H1 (cell line): Measurements from ENCODE around the gene DLST. TPM values are rescaled to one million over a fixed set of nuclear protein-coding genes. Genes with fewer than 3 reads are reported as not detected.

ENCODE experiments used
- CTCF ChIA-PET: fragments of 300-600 bp; sonication (Branson Sonifier 250); formaldehyde crosslinking; loops from one replicate; lab custom pipeline; 2021; ENCODE audit not compliant: partially characterized antibody; lab: Charles Lee
- POLR2A ChIA-PET: fragments of 300-600 bp; sonication (Branson Sonifier 250); formaldehyde crosslinking; loops from one replicate; lab custom pipeline; 2021; ENCODE audit warnings: inconsistent platforms; ENCODE audit not compliant: partially characterized antibody; lab: Charles Lee
- DNase-seq, 2 experiments: peaks; one replicate each; pipeline versions ENCODE4 v3.0.0 to v3.0.0-alpha.2; 2010 to 2022; ENCODE audit warnings: low spot score in 2 of 2, low read depth in 1 of 2, mixed read lengths in 1 of 2
- FAIRE-seq: peaks from 2 replicates; lab custom pipeline; 2011; peaks lifted over from hg19 to GRCh38; lab: Jason Lieb, UNC
- H2AFZ ChIP-seq: 2 replicates; pipeline ENCODE4 v1.8.1; 2012; ENCODE audit warnings: low read length, inconsistent platforms
- H2AK5ac ChIP-seq: 2 replicates; pipeline ENCODE4 v1.6.1; 2013; ENCODE audit warnings: low read depth, low read length
- H2BK120ac ChIP-seq: replicated peaks from 2 replicates; pipeline ENCODE3; 2013; ENCODE audit warnings: low read depth, low read length, inconsistent platforms
- H2BK12ac ChIP-seq: 2 replicates; pipeline ENCODE4 v1.6.1; 2013; ENCODE audit warnings: low read depth, low read length
- H2BK15ac ChIP-seq: 2 replicates; pipeline ENCODE4 v1.6.1; 2013; ENCODE audit warnings: low read length
- H2BK20ac ChIP-seq: 2 replicates; pipeline ENCODE4 v1.6.1; 2013; ENCODE audit warnings: low read length
- H2BK5ac ChIP-seq: 2 replicates; pipeline ENCODE4 v1.6.1; 2013; ENCODE audit warnings: low read depth, low read length
- H3K14ac ChIP-seq: 2 replicates; pipeline ENCODE4 v1.6.1; 2013; ENCODE audit warnings: inconsistent platforms; ENCODE audit not compliant: insufficient read length
- H3K18ac ChIP-seq: 2 replicates; pipeline ENCODE4 v1.6.1; 2013; ENCODE audit warnings: low read length; ENCODE audit errors: extremely low read depth
- H3K23ac ChIP-seq: 2 replicates; pipeline ENCODE4 v1.6.1; 2013; ENCODE audit warnings: inconsistent platforms; ENCODE audit not compliant: insufficient read length
- H3K23me2 ChIP-seq: 2 replicates; pipeline ENCODE4 v1.6.1; 2013; ENCODE audit warnings: low read depth, low read length
- H3K27ac ChIP-seq: 2 replicates; pipeline ENCODE4 v1.6.1; 2011; ENCODE audit warnings: low read depth, low read length, inconsistent platforms
- H3K27me3 ChIP-seq, 4 experiments: replicated peaks in 1 of 4; 1 replicate in 1 of 4; 2 replicates in 3 of 4; pipeline versions ENCODE4 v1.6.1 to v1.8.1; 2011 to 2013; ENCODE audit warnings: low read length in 3 of 4, mild to moderate bottlenecking in 3 of 4, inconsistent platforms in 2 of 4, mixed read lengths in 2 of 4, moderate library complexity in 1 of 4; ENCODE audit not compliant: control insufficient read depth in 3 of 4, insufficient read depth in 3 of 4; ENCODE audit errors: extremely low read depth in 1 of 4
- H3K36me3 ChIP-seq, 4 experiments: 2 replicates each; pipeline versions ENCODE4 v1.6.1 to v1.8.1; 2011 to 2013; ENCODE audit warnings: mild to moderate bottlenecking in 4 of 4, low read length in 3 of 4, moderate library complexity in 2 of 4, control low read depth in 1 of 4, inconsistent platforms in 1 of 4; ENCODE audit not compliant: insufficient read depth in 4 of 4, control insufficient read depth in 2 of 4
- H3K4ac ChIP-seq: replicated peaks from 2 replicates; pipeline ENCODE3; 2013; ENCODE audit warnings: low read length, low read depth, mixed read lengths, inconsistent platforms; ENCODE audit not compliant: insufficient read length
- H3K4me1 ChIP-seq, 4 experiments: replicated peaks in 1 of 4; 1 replicate in 1 of 4; 2 replicates in 3 of 4; pipeline versions ENCODE4 v1.6.1 to v1.8.1; 2011 to 2013; ENCODE audit warnings: low read length in 3 of 4, inconsistent platforms in 2 of 4, mixed read lengths in 1 of 4; ENCODE audit not compliant: insufficient read depth in 4 of 4, control insufficient read depth in 3 of 4
- H3K4me2 ChIP-seq, 2 experiments: 2 replicates each; pipeline versions ENCODE4 v1.6.1 to v1.8.1; 2011 to 2013; ENCODE audit warnings: low read depth in 2 of 2, low read length in 2 of 2, control low read depth in 1 of 2, inconsistent platforms in 1 of 2, mild to moderate bottlenecking in 1 of 2; ENCODE audit not compliant: insufficient read depth in 1 of 2
- H3K4me3 ChIP-seq, 4 experiments: fragments of 200-600, 300-600 bp in 1 of 4; sonication (generic), shearing (Covaris generic), sonication (Bioruptor Twin) in 1 of 4; 2 replicates each; pipeline versions ENCODE4 v1.5.1 to v1.8.1; 2011 to 2016; ENCODE audit warnings: low read length in 4 of 4, low read depth in 3 of 4, control low read depth in 2 of 4, inconsistent platforms in 2 of 4, mild to moderate bottlenecking in 2 of 4, mixed read lengths in 1 of 4, moderate library complexity in 1 of 4; ENCODE audit not compliant: insufficient read depth in 2 of 4; ENCODE audit errors: extremely low read depth in 1 of 4
- H3K56ac ChIP-seq: replicated peaks from 2 replicates; pipeline ENCODE3; 2013; ENCODE audit warnings: low read depth, mild to moderate bottlenecking, mixed read lengths, low read length, inconsistent platforms; ENCODE audit not compliant: insufficient read length
- H3K79me1 ChIP-seq: 2 replicates; pipeline ENCODE4 v1.6.1; 2013; ENCODE audit warnings: low read depth, low read length, control low read depth
- H3K79me2 ChIP-seq, 2 experiments: 2 replicates each; pipeline versions ENCODE4 v1.6.1 to v1.8.1; 2012 to 2013; ENCODE audit warnings: low read length in 2 of 2, mild to moderate bottlenecking in 2 of 2, inconsistent platforms in 1 of 2; ENCODE audit not compliant: insufficient read depth in 2 of 2, control insufficient read depth in 1 of 2
- H3K9ac ChIP-seq, 4 experiments: replicated peaks in 1 of 4; 1 replicate in 1 of 4; 2 replicates in 3 of 4; pipeline versions ENCODE4 v1.6.1 to v1.8.1; 2011 to 2013; ENCODE audit warnings: low read depth in 3 of 4, low read length in 3 of 4, control low read depth in 2 of 4, mild to moderate bottlenecking in 2 of 4, moderate library complexity in 2 of 4, inconsistent platforms in 1 of 4; ENCODE audit errors: extremely low read depth in 1 of 4
- H3K9me3 ChIP-seq, 2 experiments: 2 replicates each; pipeline versions ENCODE4 v1.6.1 to v1.8.1; 2012 to 2013; ENCODE audit warnings: mild to moderate bottlenecking in 2 of 2, moderate library complexity in 2 of 2, control low read depth in 1 of 2, inconsistent platforms in 1 of 2, low read depth in 1 of 2, low read length in 1 of 2, mixed read lengths in 1 of 2; ENCODE audit not compliant: insufficient read depth in 2 of 2
- H4K20me1 ChIP-seq, 2 experiments: replicated peaks in 1 of 2; 2 replicates each; pipeline versions ENCODE3 to v1.8.1; 2011 to 2013; ENCODE audit warnings: inconsistent platforms in 2 of 2, low read length in 2 of 2, mild to moderate bottlenecking in 1 of 2; ENCODE audit not compliant: insufficient read depth in 2 of 2, control insufficient read depth in 1 of 2
- H4K5ac ChIP-seq: 2 replicates; pipeline ENCODE4 v1.6.1; 2013; ENCODE audit warnings: low read length, low read depth, mixed read lengths, inconsistent platforms; ENCODE audit not compliant: insufficient read length
- H4K8ac ChIP-seq: 2 replicates; pipeline ENCODE4 v1.8.0; 2013; ENCODE audit warnings: mild to moderate bottlenecking, moderate library complexity, low read length, inconsistent platforms; ENCODE audit not compliant: insufficient read depth; ENCODE audit errors: extremely low read depth
- H4K91ac ChIP-seq: replicated peaks from 2 replicates; pipeline ENCODE3; 2013; ENCODE audit warnings: low read length, mixed read lengths, inconsistent platforms; ENCODE audit not compliant: insufficient read length
- CBX8 ChIP-seq: fragments of 300-800, 300-1000 bp; sonication (generic); IDR thresholded peaks from 2 replicates; pipeline ENCODE4 v1.7.1; 2016; ENCODE audit warnings: low read depth, low read length, borderline replicate concordance
- CEBPB ChIP-seq: IDR thresholded peaks from 2 replicates; pipeline ENCODE4 v1.6.1; 2012; ENCODE audit warnings: low read depth, low read length
- EP300 ChIP-seq, 2 experiments: IDR thresholded peaks; 1 replicate in 1 of 2; 2 replicates in 1 of 2; pipeline ENCODE4 v1.6.1; 2011 to 2012; ENCODE audit warnings: low read depth in 2 of 2, low read length in 2 of 2, mild to moderate bottlenecking in 2 of 2, borderline replicate concordance in 1 of 2, inconsistent platforms in 1 of 2, moderate library complexity in 1 of 2
- EZH2 ChIP-seq: fragments of 200-600 bp; sonication (generic); IDR thresholded peaks from 2 replicates; pipeline ENCODE4 v1.7.1; 2012; ENCODE audit warnings: low read depth, mild to moderate bottlenecking, moderate library complexity, low read length, inconsistent platforms; ENCODE audit not compliant: severe bottlenecking
- JUND ChIP-seq: IDR thresholded peaks from 2 replicates; pipeline ENCODE4 v1.6.1; 2011; ENCODE audit warnings: mild to moderate bottlenecking, improper control_type of control experiment, low read length
- NANOG ChIP-seq: IDR thresholded peaks from 2 replicates; pipeline ENCODE4 v1.6.1; 2011; ENCODE audit warnings: low read length, low read depth, mild to moderate bottlenecking, inconsistent platforms; ENCODE audit not compliant: insufficient read depth, poor library complexity, severe bottlenecking
- RAD21 ChIP-seq, 2 experiments: IDR thresholded peaks in 1 of 2; conservative IDR thresholded peaks in 1 of 2; 2 replicates each; pipeline ENCODE4 v1.6.1; 2011; ENCODE audit warnings: low read depth in 2 of 2, low read length in 2 of 2, improper control_type of control experiment in 1 of 2, inconsistent platforms in 1 of 2, mild to moderate bottlenecking in 1 of 2, moderate library complexity in 1 of 2
- SP1 ChIP-seq: IDR thresholded peaks from 2 replicates; pipeline ENCODE4 v1.6.1; 2011; ENCODE audit warnings: low read depth, low read length
- SP4 ChIP-seq: IDR thresholded peaks from 2 replicates; pipeline ENCODE4 v1.6.1; 2012; ENCODE audit warnings: low read length, inconsistent platforms
- TEAD4 ChIP-seq: IDR thresholded peaks from 2 replicates; pipeline ENCODE4 v1.6.1; 2012; ENCODE audit warnings: low read depth, low read length, inconsistent platforms, mixed read lengths
- WGBS, 2 experiments: shearing (Covaris generic) in 1 of 2; methylation state at CpG; one replicate each; pipeline versions ENCODE4 v1.1.6 to v1.1.7; 2013 to 2015; ENCODE audit warnings: low lambda C conversion rate in 2 of 2, mixed read lengths in 2 of 2, inconsistent platforms in 1 of 2, low coverage in 1 of 2, missing lambda C conversion rate in 1 of 2; ENCODE audit not compliant: insufficient replicate concordance in 2 of 2, insufficient coverage in 1 of 2, insufficient read length in 1 of 2; ENCODE audit errors: extremely low coverage in 1 of 2, missing lambda C conversion rate in 1 of 2; 5-methylcytosine and 5-hydroxymethylcytosine counted together
- polyA plus RNA-seq, 7 experiments: library from polyadenylated mRNA; depleted of rRNA in 3 of 7; stranded (reverse) in 5 of 7; unstranded in 2 of 7; fragments of >200 nt in 5 of 7; fragments of 200-250 nt in 2 of 7; gene quantifications; 1 replicate in 5 of 7; 2 replicates in 1 of 7; 4 replicates in 1 of 7; pipeline versions ENCODE4 v1.2.1 to v1.2.3, GENCODE V29; 2011 to 2013; ENCODE audit warnings: missing spikeins in 2 of 7, mixed read lengths in 2 of 7
- total RNA-seq: library from RNA; stranded (reverse); fragmentation: NEBNext Ultra II Directional; extraction: Animal tissue kit (Norgen Biotek cat#: 25700); gene quantifications from 2 replicates; pipeline ENCODE4 v1.2.1, GENCODE V29; 2021
- TF ChIP-seq, protein P1 (sequence below): IDR thresholded peaks from 2 replicates; pipeline ENCODE4 v1.6.1; 2012; ENCODE audit warnings: low read length, inconsistent platforms

Gene DLST
- total and polyA plus RNA-seq, 2 of the 8 experiments (the other 6 are each of a cell fraction or from before 2014, with no cell fraction given) = 96.5 to 117 TPM

DNA sequence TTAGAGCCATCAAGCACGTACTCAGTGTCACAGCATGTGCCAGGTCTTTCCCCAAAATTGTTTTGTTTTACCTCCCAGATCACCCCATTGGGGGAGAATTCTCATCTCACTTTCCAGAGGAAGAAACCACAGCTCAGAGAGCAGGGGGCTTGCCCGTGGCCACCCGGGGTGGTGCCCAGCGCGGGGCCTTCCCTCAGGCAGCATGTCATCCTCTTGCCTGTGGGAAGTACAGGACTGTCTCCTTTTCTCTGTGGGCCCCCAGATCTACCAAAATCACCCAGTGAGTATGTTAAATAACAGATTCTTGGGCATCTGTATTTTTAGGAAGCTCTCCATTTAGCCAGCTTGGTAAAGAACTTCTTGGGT is 35.4 kb downstream of the DLST start:
- Histone ChIP-seq H3K18ac (no peak overlapping the region), H4K20me1 (no peaks in the 10 kb centered on the region), H3K79me1 (no peaks in the 10 kb centered on the region), H2AFZ (no peak overlapping the region), H3K56ac (no peak overlapping the region), H3K14ac (no peak overlapping the region), H4K8ac (no peak overlapping the region), H3K4me3 (no peak overlapping the region), H3K23me2 (no peaks in the 10 kb centered on the region), H3K9me3 (no peaks in the 10 kb centered on the region), H2BK120ac (no peak overlapping the region), H2BK15ac (no peak overlapping the region), H2BK5ac (no peak overlapping the region), H3K27me3 (no peaks in the 10 kb centered on the region), H3K27ac (no peak overlapping the region), H3K4me2 (no peak overlapping the region), H3K36me3 (peaks cover 0 to 3% (median 0%) of the 10 kb centered on the region in 4 experiments; a peak in 3 of 8 replicates), H3K9ac (no peak overlapping the region), H2BK20ac (no peak overlapping the region), H3K79me2 (no peaks in the 10 kb centered on the region), H3K4ac (no peak overlapping the region), H3K23ac (no peak overlapping the region), H4K91ac (no peak overlapping the region), H2BK12ac (no peak overlapping the region), H3K4me1 (no peaks in the 10 kb centered on the region; a peak in 1 of 7 replicates), H4K5ac (no peak overlapping the region), H2AK5ac (no peak overlapping the region)
- ChIA-PET CTCF (interaction anchor here (0.8 to 2.8 kb wide), 7 partner anchors 9 to 172 kb away, joined by 3 to 18 read pairs (median 7); no protein-coding TSS in a partner anchor), POLR2A (interaction anchor here (1.0 to 2.7 kb wide), 2 partner anchors 9 to 11 kb away, joined by 3 to 11 read pairs; no protein-coding TSS in a partner anchor)
- 96% methylated on average over 5 of the region's 5 CpGs; no CpG with 5 or more reads in 1 of the 2 experiments for WGBS, 2 experiments
- FAIRE-seq (no peak), DNase-seq (no peak)
- TF ChIP-seq TEAD4 (no peak), SP1 (no peak), JUND (no peak), NANOG (no peak), RAD21 (IDR thresholded peaks at IDR 0.05 in 1 of 2, conservative IDR thresholded peaks at IDR 0.05 in 1 of 2; ENCODE audit: low read depth in 2 of 2, low read length in 2 of 2) (no peak), EZH2 (no peak), SP4 (no peak), CEBPB (no peak), EP300 (IDR thresholded peaks at IDR 0.05; ENCODE audit: borderline replicate concordance in 1 of 2, low read depth in 2 of 2, low read length in 2 of 2) (no peak), CBX8 (no peak)
- TF ChIP-seq, protein P1, sequence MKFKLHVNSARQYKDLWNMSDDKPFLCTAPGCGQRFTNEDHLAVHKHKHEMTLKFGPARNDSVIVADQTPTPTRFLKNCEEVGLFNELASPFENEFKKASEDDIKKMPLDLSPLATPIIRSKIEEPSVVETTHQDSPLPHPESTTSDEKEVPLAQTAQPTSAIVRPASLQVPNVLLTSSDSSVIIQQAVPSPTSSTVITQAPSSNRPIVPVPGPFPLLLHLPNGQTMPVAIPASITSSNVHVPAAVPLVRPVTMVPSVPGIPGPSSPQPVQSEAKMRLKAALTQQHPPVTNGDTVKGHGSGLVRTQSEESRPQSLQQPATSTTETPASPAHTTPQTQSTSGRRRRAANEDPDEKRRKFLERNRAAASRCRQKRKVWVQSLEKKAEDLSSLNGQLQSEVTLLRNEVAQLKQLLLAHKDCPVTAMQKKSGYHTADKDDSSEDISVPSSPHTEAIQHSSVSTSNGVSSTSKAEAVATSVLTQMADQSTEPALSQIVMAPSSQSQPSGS = no peak
